ENCODE data around the gene TWF1.
"Not testable (repeated sequence)": the region's sequence is repeated elsewhere in the genome, so short reads cannot be mapped to it uniquely, and the experiment has no call there.

TWF1 gene
- total RNA-seq, result 45.3 to 50.6 reads per million in 2 experiments

GRCh38 chr12:43805860-43806736 lies at the start of gene TWF1:
TSS of gene TWF1 (minus strand) at chr12:43806317. CDS start at chr12:43806245, 72 bp downstream.
- peak; percentile 72 for DNase-seq (ENCODE audit: low read depth)

- DNase-seq (ENCODE audit: low read depth), result no peak
Measured at GRCh38 chr12:43852744-43853143, 46.6 kb upstream of the TWF1 start.

GRCh38 chr12:43848786-43849185 lies 42.7 kb upstream of the TWF1 start:
- DNase-seq (ENCODE audit: low read depth), result no peak

GRCh38 chr12:43848226-43848507 lies 42.0 kb upstream of the TWF1 start:
- DNase-seq (ENCODE audit: low read depth), result no peak

- DNase-seq (ENCODE audit: low read depth), result not testable (repeated sequence)
Measured at GRCh38 chr12:43847425-43848225, 41.5 kb upstream of the TWF1 start.

GRCh38 chr12:43842259-43842658 lies 36.1 kb upstream of the TWF1 start:
- no peak for DNase-seq (ENCODE audit: low read depth)

- DNase-seq (ENCODE audit: low read depth), result no peak
Measured at GRCh38 chr12:43841253-43841652, 35.1 kb upstream of the TWF1 start.

- DNase-seq (ENCODE audit: low read depth), result no peak
Measured at GRCh38 chr12:43840338-43840737, 34.2 kb upstream of the TWF1 start.

GRCh38 chr12:43836475-43836989 lies 30.4 kb upstream of the TWF1 start:
- no peak for DNase-seq (ENCODE audit: low read depth)

GRCh38 chr12:43835656-43836474 lies 29.7 kb upstream of the TWF1 start, which contains the start of gene TMEM117:
TSS of gene TMEM117 (plus strand) at chr12:43836081.
- peak; percentile 29 for DNase-seq (ENCODE audit: low read depth)

GRCh38 chr12:43835264-43835655 lies 29.1 kb upstream of the TWF1 start:
- no peak for DNase-seq (ENCODE audit: low read depth)

GRCh38 chr12:43832463-43833168 lies 26.5 kb upstream of the TWF1 start:
- DNase-seq (ENCODE audit: low read depth), result no peak

- DNase-seq (ENCODE audit: low read depth), result no peak
Measured at GRCh38 chr12:43827093-43827492, 21.0 kb upstream of the TWF1 start.

- DNase-seq (ENCODE audit: low read depth), result no peak
Measured at GRCh38 chr12:43826681-43827080, 20.6 kb upstream of the TWF1 start.

GRCh38 chr12:43824207-43824775 lies 18.2 kb upstream of the TWF1 start:
- DNase-seq (ENCODE audit: low read depth), result no peak

GRCh38 chr12:43816168-43816567 lies 10.1 kb upstream of the TWF1 start:
- DNase-seq (ENCODE audit: low read depth), result no peak

- DNase-seq (ENCODE audit: low read depth), result no peak
Measured at GRCh38 chr12:43815416-43815815, 9.3 kb upstream of the TWF1 start.

GRCh38 chr12:43812926-43813325 lies 6.8 kb upstream of the TWF1 start:
- DNase-seq (ENCODE audit: low read depth), result no peak

GRCh38 chr12:43812057-43812456 lies 5.9 kb upstream of the TWF1 start:
- no peak for DNase-seq (ENCODE audit: low read depth)

GRCh38 chr12:43807386-43807785 lies 1.3 kb upstream of the TWF1 start:
- DNase-seq (ENCODE audit: low read depth), result no peak

- no peak for DNase-seq (ENCODE audit: low read depth)
Measured at GRCh38 chr12:43806737-43807072, 588 bp upstream of the TWF1 start.
